Fibroblast of peridontal ligament (primary cell): Measurements from ENCODE around the gene HAND1.

Experiments
- DNase-seq: peaks from one replicate; pipeline ENCODE4 v3.0.0-alpha.2; 2010; ENCODE audit errors: extremely low read depth

HAND1 gene

DNA sequence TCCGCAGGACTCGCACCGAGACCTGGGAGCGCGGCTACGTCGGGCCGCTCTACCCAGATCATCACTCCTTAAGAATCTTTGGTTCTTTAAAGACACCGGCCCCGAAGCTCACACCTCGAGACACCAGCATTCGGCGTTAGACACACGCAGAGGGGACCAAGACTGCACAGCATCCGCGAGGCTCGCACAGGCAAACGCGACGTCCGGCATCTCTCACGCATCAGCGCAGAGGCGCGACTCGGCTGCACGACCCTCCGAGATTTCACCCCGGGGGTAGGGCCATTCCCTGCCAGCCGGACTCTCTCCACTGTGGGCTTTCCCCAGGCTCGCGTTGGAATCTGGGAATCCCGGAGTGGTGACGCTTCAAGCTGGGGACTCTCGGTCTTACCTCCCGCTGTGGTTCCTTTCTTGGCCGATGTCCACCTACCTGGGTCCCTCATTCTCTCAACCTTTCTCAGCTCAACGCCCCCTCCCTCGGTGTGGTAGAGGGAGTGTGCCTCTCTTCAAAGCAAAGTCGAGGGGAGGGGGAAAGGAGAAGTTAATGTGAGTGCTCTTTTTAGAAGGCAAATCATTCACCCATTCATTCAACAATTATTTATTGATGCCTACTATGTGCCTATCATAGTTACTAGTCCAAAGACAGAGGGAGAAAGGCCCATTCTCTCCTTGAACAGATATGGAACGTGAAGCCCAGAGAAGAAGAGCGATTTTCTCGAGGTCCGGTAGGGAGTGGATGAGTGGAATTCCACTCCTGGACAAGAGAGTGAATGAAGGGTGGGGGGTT is 1.3 kb upstream of the HAND1 start:
- no peak for DNase-seq

DNA sequence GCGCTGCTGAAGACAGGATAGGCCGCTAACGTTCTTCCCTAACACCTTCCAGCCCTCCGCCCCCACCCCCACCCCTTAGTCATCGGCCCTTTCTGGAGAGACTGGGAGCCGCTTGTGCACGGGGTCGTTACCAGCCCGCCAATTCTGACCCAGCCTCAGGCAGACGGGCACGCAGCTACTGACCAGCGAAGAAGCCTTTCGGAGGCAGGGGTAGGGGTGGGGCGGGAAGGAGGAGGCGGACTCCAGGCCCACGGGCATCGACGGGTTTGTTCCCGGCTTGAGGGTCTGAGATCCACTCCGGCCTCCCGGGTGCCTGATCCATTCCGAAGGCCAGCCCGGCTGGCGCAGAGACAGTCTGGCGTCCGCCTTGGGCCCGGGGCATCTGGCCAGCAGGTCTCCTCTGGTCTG is 729 bp upstream of the HAND1 start:
- no peak for DNase-seq

DNA sequence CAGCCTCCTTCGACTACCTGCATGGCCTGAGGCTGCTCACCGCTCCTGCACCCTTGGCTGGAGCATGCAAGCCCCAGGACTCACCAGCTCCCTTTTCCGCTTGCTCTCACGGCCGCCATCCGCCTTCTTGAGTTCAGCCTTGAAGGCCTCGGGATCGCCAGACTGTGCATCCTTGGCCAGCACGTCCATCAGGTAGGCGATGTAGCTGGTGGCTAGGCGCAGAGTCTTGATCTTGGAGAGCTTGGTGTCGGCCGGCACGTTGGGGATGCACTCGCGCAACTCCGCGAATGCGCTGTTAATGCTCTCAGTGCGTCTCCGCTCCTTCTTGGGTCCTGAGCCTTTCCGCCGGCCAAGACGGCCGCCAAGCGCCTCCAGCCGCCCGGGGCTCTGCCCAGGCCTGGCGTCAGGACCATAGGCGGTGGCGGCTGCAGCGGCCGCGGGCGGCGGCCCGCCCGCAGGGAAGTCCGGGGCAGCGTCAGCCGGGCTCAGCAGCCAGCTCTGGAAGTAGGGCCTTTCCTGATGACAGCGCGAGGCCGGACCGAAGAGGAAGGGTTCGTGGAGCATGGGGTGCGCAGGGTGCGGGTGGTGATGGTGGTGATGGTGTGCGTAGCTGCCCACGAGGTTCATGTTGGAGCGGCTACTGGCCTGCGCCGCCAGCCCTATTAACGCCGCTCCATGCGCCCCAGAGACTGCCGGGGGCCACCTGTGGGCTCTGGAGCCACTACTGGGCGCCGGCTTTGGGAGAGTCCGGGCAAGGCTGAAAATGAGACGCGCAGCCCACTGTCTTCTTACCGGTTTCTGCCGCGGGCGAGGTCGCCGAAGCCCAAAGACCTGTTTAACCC is 424 bp downstream of the HAND1 start:
- DNase-seq: no peak

DNA sequence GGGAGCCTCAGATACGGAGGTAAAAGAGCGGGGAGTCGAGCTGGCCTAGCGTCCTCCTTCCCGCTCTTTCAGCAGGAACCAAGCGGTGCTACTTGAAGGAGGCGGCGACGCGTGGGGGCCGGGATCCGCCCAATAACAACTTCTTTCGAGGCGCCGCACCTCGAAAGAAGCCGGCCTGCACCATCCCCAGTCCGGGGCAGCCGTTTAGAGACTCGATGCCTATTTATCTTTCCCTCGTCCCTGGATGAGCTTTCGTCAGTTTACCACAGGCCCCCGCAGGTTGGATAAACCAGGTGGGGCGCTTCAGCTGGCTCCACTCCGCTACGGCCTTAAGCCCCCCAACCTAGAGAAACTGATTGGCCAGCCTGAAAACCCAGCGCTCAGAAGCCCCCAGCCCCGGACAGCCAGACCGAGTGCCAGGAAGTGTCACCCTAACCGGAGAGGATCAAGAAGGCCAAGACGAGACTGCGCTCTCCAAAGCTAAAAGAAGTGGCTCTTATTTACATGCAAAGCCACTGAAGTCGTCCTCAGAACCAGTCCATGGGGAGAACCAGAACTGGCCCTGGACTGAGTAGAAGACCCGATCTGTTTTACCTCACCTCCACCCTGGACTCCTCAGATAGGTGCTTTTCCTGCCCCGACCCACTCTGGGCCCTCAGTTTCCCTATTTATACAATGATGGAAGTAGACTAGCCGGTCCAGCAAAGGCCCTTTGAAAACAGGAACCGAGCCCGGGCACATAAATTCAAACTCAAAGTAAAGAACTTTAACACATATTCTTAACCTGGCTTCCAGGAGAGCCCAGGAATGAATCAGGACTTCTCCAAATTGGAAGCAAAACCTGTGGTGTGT is 1.4 kb downstream of the HAND1 start:
- DNase-seq: no peak

DNA sequence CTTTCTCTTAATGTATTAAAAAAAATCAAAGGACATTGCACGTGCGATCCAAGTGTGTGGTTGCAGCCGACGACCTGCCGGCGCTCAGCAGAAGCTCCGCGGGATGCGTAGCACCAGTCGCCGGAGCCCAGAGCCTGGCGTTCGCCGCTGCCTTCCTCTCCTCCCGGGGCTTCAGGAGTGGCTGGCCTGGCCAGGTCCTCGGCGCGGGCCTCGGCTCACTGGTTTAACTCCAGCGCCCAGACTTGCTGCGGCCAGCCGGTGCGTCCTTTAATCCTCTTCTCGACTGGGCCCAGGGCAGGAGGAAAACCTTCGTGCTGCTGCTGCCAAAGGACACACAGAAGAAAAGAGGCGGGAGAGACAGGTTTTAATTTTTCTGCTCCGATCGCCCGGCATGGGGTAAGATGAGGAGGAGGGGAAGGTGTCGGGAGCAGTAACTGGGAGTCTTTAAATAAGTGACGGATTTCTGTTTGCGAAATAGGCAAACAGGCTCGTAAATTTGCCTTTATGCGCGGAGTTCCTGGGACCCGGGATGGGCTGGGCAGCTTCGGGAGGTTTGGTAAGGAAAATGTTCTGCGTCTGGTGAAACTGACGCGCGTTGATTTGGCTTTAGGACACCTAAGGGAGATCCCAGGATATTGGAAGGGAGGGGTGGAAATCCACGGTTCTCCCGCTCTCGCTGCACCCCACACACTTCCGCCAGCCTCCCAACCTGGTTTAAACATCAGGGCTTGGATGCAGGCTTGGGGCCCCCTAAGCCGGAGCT is 2.3 kb downstream of the HAND1 start:
- DNase-seq: no peak

DNA sequence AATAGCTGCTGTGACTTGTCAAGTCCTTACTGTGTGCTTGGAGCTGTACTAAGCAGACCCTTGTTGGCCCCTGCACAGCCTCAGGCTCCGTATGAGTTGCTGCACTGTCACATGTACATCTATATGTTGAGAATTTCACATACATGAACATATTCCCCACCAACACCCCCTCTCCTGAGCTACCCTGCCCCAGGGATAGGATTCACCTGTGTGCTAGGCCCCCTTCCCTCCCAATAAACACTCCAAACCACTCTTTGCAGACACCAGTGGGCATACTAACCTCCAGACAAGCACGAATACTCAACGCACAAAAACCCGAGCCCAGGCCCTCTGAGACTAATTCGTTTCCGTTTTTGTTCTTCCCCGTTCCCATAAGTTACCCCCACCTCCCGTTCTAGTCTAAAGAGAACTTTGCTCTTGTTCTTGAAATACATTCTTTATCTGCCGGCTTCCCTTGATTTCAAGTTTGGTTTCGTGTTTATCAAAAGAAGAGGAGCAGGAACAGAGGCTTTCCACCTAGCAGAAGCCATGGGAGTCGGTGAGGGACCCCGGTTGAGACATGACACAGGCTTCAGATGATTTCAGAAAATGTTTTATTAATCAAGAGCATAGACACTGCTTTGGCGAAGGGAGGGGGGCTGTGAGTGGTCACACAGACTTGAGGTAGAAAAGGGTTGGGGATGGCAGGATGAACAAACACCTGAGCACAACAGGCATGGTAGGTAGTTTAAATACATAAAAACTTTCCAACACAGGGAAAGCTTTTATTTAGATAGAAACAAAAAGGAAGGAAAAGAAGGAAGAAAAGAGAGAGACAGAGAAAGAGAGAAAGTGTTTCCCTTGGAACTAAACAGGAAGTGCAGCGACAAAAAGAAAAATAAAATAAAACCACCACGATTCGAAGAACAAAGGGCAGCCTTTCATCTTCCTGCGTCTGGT is 3.4 kb downstream of the HAND1 start:
- no peak for DNase-seq

DNA sequence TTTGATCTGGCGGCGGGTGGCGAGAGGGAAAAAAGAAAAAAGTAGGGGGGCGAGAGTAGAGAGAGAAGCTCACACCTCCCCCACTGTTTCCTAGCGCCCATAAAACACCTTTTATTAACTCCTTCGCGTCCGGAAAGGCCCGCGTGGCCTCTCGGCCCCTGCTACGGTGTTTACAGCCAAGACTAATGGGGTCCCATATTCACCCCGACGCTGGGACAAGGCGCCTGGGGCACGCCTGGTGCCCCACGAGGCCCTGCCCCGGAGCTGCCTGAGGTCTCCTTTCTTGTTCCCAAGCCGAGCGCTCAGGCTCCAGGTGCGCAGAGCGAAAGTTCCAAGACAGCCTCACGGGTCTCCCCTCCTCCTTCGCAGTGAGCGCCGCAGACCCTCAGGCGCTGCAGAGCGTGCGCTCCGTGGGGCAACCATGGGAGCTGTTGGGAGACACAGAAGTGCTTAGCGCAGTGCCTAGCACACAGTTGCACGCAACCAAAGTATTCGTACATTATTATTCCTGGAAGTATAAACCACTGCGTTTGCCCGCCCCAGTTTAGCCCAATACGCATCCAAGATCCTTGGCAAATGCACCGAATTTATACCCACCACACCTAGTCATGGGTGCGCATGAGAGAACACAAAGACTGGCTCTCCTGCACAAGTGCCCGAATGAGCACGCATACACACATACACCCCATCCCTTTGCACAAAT is 4.3 kb downstream of the HAND1 start:
- DNase-seq: no peak

DNA sequence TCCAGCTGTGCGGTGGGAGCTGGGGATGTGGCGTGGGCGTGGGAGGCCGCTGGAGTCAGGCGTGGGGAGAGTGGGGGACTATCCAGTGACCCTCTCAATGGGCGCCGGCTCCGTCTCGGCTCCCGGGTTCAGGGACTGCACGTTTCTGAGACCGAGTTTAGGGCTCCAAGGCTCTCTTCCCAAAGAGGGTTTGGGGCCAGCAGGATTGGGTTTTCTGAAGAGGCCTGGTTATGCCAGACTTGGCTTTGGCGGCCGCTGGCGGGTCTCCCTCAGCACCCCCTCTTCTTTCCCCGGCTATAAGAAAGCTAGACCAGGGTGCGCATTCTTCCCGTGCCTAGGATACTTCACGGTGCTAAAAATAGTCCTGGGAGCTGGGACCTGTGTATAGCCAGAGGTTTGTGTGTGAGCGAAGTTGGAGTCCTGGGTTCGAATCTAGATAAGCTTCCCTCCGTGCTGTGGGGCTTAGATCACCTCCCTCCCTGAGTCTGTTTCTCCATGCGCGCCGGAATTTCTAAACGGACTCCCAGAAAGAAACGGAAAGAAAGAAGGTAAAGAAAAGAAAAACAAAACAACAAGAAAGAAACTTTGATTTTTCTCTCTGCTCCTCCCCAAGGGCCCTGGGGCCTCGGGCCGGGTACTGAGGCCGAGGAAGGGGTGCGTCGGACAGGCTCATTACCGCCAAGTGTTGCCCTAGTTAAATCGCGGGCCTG is 5.0 kb downstream of the HAND1 start:
- DNase-seq: no peak

DNA sequence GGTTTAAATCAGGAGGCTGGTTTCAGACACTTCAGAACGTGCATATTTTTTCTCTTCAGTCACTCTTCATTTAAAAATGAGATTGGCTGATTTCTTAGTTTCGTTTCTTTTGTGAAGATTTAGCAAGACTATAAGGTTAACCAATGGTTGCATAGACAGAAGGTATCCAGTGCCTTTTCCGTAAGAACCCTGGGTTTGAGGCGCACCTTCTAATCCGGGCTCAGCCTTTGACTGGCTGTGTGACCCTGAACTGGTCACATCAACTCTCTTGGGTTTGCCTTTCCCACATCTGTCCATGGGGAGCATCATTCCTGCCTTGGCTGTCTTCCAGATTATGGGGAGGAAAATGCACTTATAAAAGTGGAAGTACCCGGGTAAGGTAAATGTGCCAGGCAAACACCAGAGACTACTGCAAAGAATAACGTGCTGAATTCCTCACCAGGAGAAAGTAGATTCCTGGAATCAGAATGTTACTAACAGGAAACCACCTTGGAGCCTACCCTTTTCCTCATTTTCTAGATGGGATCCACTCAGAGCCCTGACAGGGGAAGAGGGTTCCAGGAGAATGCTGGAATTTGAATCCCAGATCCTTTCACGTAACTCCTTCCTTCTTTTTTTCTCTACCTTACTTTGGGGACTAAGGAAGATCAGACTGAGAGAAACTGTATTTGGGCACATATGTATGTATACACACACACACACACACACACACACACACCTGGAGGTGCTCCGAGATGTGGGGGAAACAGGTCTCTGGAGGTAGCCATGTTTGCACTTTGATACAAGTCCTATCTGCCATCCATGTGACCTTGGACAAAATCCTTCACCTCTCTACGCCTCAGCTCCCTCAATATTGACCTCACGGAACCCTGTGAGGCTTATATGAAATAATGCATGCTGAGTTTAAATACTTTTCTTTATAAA is 6.8 kb downstream of the HAND1 start:
- DNase-seq: no peak

DNA sequence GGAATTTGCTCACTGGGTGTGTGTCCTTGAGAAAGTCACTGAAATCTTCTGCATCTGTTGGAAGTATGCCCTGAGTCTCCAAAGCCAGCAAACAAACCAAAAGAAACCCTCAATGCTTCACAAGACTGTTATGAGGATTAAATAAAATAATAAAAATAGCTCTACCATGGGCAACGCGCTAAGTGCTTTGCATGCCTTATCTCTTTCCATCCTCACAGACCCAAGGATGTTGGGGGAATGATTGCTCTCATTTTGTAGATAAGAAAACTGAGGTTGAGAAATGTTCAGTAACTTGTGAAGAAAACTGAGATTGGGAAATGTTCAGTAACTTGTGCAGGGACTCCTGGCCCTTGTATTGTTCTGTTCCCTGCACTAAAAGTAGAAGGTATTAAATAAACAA is 7.9 kb downstream of the HAND1 start:
- no peak for DNase-seq

DNA sequence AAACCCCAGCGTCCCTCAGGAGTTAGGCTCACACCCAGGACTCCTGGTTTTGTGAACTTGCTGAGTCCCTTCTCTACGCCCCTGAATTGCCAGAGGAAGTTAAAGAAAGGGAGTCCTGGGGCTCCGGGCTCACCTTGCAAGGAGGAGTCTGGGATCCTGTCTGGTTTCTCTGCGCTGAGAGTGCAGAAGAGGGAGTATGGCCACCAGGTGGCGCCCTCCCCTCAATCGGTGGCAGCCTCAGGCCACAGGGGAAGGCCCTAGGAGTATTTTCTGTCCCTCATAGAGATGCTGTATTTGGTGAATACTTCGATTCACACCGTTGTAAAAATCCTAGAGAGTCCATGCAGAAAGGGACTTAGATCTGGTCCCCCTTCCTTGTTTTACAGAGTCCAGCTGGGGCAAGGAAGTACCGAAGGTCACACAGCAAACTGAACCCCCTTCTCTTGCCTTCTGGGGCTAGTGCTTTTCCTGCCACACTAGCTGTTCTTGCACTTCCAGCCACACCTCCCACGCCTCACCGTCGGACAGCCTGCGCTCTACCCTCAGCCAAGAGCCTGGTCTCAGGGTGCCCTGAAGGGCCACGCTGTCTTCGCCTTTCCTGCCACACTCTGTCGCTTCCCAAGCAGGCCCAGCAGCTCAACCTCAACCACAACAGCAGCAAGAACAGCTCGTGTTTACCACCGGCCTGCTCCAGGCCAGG is 10.2 kb downstream of the HAND1 start:
- DNase-seq: peak; percentile 65

DNA sequence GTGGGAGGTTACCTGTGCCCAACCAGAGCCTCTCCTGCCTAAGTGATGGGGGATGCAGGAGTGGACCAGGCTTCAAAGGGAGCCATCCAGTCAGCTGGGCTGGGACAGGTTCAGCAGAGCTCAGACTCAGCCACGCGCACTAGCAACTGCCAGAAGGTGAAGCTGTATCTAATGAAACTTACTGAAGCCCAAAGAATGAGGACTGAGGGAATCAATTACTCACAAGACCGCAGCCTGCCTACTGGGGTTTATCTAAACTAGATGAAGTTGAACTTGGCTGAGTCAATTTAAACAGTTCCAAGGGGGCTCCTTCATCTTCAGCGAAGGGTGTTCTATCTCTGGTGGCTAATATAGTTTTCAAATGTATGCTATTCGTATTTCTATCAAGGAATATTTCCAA is 11.4 kb downstream of the HAND1 start:
- DNase-seq: no peak

DNA sequence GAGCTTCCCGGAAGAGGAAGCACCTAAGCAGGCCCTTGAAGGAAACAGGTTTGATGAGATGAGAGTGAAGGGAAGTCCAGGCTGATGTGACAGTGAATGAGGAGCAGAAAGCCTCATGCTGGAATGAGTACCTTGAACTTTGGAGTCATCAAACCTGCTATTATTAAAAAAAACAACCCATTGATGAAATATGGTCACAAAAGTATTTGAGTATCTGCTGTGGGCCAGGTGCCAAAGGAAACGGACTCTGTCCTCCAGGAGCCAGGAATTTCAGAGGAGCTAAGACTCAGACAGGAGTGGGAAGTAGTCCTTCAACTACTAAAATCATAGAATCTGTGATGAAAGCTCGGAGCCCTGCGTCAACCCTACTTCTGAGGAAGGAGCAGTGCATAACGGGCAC is 11.9 kb downstream of the HAND1 start:
- DNase-seq: no peak

DNA sequence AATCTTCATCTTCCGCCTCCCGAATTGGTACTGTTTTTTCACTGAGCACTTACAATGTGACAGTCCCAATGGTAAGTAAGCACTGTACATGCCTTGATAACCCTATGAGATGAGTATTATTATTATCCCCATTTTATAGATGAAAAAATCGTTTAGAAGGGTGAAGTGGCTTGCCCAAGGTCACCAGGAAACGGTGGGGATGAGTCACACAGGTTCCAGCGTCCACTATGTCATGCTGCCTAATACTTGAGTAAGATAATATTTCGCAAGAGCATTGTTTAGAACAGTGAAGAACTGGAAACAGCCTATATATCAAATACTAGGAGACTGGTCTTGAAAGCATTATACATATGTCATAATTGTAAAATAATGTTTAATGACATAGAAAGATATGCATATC is 12.9 kb downstream of the HAND1 start:
- DNase-seq: peak; percentile 28

DNA sequence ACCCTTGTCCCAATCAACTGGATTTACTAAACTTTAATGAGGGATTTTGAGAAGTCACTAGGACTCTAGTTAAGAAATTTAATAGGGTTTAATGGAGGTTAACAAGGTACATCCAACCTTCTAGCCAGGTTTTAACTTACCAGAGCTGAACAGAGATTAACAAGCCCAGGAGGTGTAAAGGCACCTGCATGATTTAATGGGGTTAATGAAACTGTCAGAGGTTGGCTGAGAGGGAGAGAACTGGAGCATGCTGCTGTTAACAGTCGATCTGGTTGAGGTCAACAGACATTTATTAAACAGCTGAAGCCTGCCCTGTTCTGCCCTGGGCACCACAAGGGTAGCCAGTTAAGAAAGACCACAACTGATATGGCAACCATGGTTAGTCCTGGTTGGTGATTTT is 13.6 kb downstream of the HAND1 start:
- no peak for DNase-seq

DNA sequence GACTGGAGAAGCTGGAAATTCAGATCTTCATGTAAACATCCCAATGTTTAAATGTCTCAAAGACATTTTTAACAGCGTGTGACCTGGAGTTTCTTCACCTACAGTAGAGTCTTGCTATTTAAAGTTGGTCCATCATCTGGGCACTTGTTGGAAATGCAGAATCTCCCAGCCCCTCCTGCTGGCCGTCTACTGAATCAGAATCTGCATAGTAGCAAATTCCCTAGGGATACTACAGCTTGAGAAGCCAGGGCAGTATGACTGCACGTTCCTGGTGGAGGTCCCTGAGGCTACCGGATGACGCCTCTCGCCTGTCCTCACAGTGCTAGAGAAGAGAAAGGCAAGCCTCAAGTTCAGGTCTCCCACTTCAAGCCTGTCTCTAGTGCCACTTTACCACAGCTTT is 16.5 kb downstream of the HAND1 start:
- peak; percentile 39 for DNase-seq

DNA sequence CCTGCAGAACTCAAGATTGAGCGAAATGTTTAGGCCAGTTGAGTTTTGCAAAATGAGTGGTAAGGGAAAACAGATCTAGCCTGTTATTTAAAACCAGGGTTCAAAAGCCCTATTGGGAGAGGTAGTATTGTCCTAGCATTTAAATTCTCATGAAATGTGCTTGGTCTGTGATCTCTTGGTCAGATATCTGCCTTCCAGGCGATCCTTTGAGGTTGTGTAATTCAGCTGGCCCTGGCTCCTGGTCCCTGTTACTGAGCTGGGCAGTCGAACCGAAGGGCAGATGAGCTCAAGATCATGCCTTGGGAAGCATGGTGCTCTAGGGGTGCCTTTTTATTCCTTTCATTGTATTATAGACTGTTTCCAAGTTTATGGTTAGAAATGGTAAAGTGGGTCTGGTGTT is 17.9 kb downstream of the HAND1 start:
- no peak for DNase-seq
